Mucosa of descending colon (tissue), 3 donors: ENCODE data around the gene ALDH1A3. TPM values are rescaled to one million over a fixed set of nuclear protein-coding genes. Genes with fewer than 3 reads are reported as not detected.

ENCODE experiments used
- ATAC-seq: fragments of 200-7000 bp; cut with Tn5 transposase; one replicate; pipeline ENCODE4 v1.9.1; 2020; ENCODE audit warnings: mild to moderate bottlenecking, moderate library complexity
- DNase-seq, 3 donors: peaks; one replicate each; pipeline ENCODE4 v3.0.0-alpha.2; 2020
- H3K36me3 ChIP-seq: fragments of 200-600 bp; one replicate; pipeline ENCODE4 v1.8.0; 2021; ENCODE audit warnings: low read depth, mild to moderate bottlenecking
- H3K4me1 ChIP-seq: fragments of 200-600 bp; one replicate; pipeline ENCODE4 v1.8.0; 2021; ENCODE audit warnings: low read depth, mild to moderate bottlenecking
- H3K4me3 ChIP-seq: fragments of 200-600 bp; one replicate; pipeline ENCODE4 v1.8.0; 2021; ENCODE audit warnings: mild to moderate bottlenecking
- H3K9me3 ChIP-seq: fragments of 200-600 bp; one replicate; pipeline ENCODE4 v1.8.0; 2021; ENCODE audit warnings: mild to moderate bottlenecking
- CTCF ChIP-seq: fragments of 200-600 bp; IDR thresholded peaks from one replicate; pipeline ENCODE4 v1.8.0; 2022; ENCODE audit warnings: antibody characterized with exemption, mild to moderate bottlenecking
- intact Hi-C, 2 donors: fragments of 100-400 bp; cut with DNase I in 1 of 2; cut with micrococcal nuclease in 1 of 2; formaldehyde crosslinking; loops; one replicate each; pipeline versions ENCODE4 v1.11.0 to v1.11.1; 2022; cut with DNase I, micrococcal nuclease
- total RNA-seq, 3 donors: library from RNA; stranded (reverse); fragmentation: NEBNext Ultra II Directional in 2 of 3; extraction: Animal tissue kit (Norgen Biotek cat#: 25700) in 2 of 3; gene quantifications; one replicate each; pipeline versions ENCODE4 v1.2.1 to v1.2.4, GENCODE V29; 2021 to 2023
- donor health status: DM: no; HTN: no; CAD: no; lungs with moderate emphysema.
- donor health status: DM: no; HTN: no; CAD: no.
- donor health status: DM: no; HTN: yes; CAD: no.

The ALDH1A3 gene
- total RNA-seq, 3 donors from 2014 or later, result 4.7 to 18.0 (median 12.9) TPM

- Histone ChIP-seq H3K9me3 (no peaks in the 10 kb centered on the region), H3K4me3 (no peak overlapping the region), H3K36me3 (no peaks in the 10 kb centered on the region), H3K4me1 (no peaks in the 10 kb centered on the region)
- intact Hi-C loops, result no loop called here
- no peak for TF ChIP-seq CTCF
- DNase-seq (no peak), ATAC-seq (peak; percentile 46)
These were observed 12.2 kb upstream of the ALDH1A3 start for GRCh38 chr15:100867433-100867832.

GRCh38 chr15:100869151-100869999 is 10.3 kb upstream of the ALDH1A3 start:
- DNase-seq, result no peak
- intact Hi-C loops, result no loop called here
- Histone ChIP-seq H3K36me3 (no peaks in the 10 kb centered on the region), H3K4me3 (no peak overlapping the region), H3K9me3 (no peaks in the 10 kb centered on the region), H3K4me1 (no peaks in the 10 kb centered on the region)
- ATAC-seq, result no peak
- no peak for TF ChIP-seq CTCF

GRCh38 chr15:100873029-100873677 is 6.5 kb upstream of the ALDH1A3 start:
- intact Hi-C loops, result loop anchor here (5.0 to 10.0 kb wide), 2 partner anchors 246 to 248 kb away; no protein-coding TSS in a partner anchor
- Histone ChIP-seq H3K36me3 (no peaks in the 10 kb centered on the region), H3K4me3 (no peak overlapping the region), H3K4me1 (no peaks in the 10 kb centered on the region), H3K9me3 (no peaks in the 10 kb centered on the region)
- ATAC-seq (peak; percentile 95), DNase-seq (peak in 1 of 3 donors; percentile 91)
- TF ChIP-seq CTCF, result peak; percentile 91

- Histone ChIP-seq H3K36me3 (no peaks in the 10 kb centered on the region), H3K4me3 (no peak overlapping the region), H3K4me1 (peaks cover 5% of the 10 kb centered on the region), H3K9me3 (no peaks in the 10 kb centered on the region)
- no peak for TF ChIP-seq CTCF
- ATAC-seq (no peak), DNase-seq (no peak)
- intact Hi-C loops, result loop anchor here in 1 of 2 donors (10.0 kb wide), 1 partner anchor 251 kb away; no protein-coding TSS in a partner anchor
These were observed 4.1 kb upstream of the ALDH1A3 start for GRCh38 chr15:100875495-100875894.

GRCh38 chr15:100875976-100876375 is 3.7 kb upstream of the ALDH1A3 start:
- intact Hi-C loops, result loop anchor here in 1 of 2 donors (10.0 kb wide), 1 partner anchor 251 kb away; no protein-coding TSS in a partner anchor
- no peak for ATAC-seq
- no peak for TF ChIP-seq CTCF
- no peaks in the 10 kb centered on the region for H3K9me3 ChIP-seq
- H3K4me1 ChIP-seq, result peaks cover 7% of the 10 kb centered on the region
- DNase-seq, result no peak
- no peaks in the 10 kb centered on the region for H3K36me3 ChIP-seq
- no peak overlapping the region for H3K4me3 ChIP-seq
